Left lung (tissue), 10 donors: Measurements from ENCODE around the gene MIOS. TPM values are rescaled to one million over a fixed set of nuclear protein-coding genes. Genes with fewer than 3 reads are reported as not detected.

Experiments
- ATAC-seq: fragments of 200-7000 bp; cut with Tn5 transposase; one replicate; pipeline ENCODE4 v1.9.1; 2020; ENCODE audit warnings: moderate library complexity
- DNase-seq, 4 donors: peaks; one replicate each; pipeline ENCODE4 v3.0.0-alpha.2; 2013 to 2020
- H3K27ac ChIP-seq, 2 donors: fragments of 200-600 bp; sonication (generic) in 1 of 2; one replicate each; pipeline versions ENCODE4 v1.5.0 to v1.8.0; 2020 to 2021
- H3K27me3 ChIP-seq, 2 donors: fragments of 200-600 bp; sonication (generic) in 1 of 2; one replicate each; pipeline versions ENCODE4 v1.5.0 to v1.8.0; 2020 to 2021
- H3K36me3 ChIP-seq, 2 donors: fragments of 200-600 bp; sonication (generic) in 1 of 2; one replicate each; pipeline versions ENCODE4 v1.5.0 to v1.8.0; 2020 to 2021
- H3K4me1 ChIP-seq, 2 donors: fragments of 200-600 bp; one replicate each; pipeline ENCODE4 v1.8.0; 2021
- H3K4me3 ChIP-seq, 2 donors: fragments of 200-600 bp; sonication (generic) in 1 of 2; one replicate each; pipeline versions ENCODE4 v1.5.0 to v1.8.0; 2020 to 2021; ENCODE audit warnings: mild to moderate bottlenecking in 1 of 2
- H3K9me3 ChIP-seq, 2 donors: fragments of 200-600 bp; sonication (generic) in 1 of 2; one replicate each; pipeline versions ENCODE4 v1.5.0 to v1.8.0; 2020 to 2021
- CTCF ChIP-seq, 2 donors: fragments of 200-600 bp; sonication (generic) in 1 of 2; IDR thresholded peaks; one replicate each; pipeline versions ENCODE4 v1.5.0 to v1.8.0; 2021; ENCODE audit warnings: antibody characterized with exemption in 2 of 2
- intact Hi-C, 2 donors: fragments of 100-400 bp; cut with DNase I; formaldehyde crosslinking; loops; one replicate each; pipeline versions ENCODE4 v1.11.2 to v1.14.2; 2022
- polyA plus RNA-seq, 6 donors: library from polyadenylated mRNA; unstranded; fragments of 120-200 nt; gene quantifications; one replicate each; pipeline ENCODE4 v1.2.1, GENCODE V29; 2013; ENCODE audit not compliant: insufficient read length in 6 of 6
- total RNA-seq, 2 donors: library from RNA; stranded (reverse); fragmentation: NEBNext Ultra II Directional; extraction: Animal tissue kit (Norgen Biotek cat#: 25700); gene quantifications; one replicate each; pipeline ENCODE4 v1.2.1, GENCODE V29; 2021
- donor health status: DM: no; HTN: yes; CAD: no.
- donor health status: DM: no; HTN: no; CAD: no.

Gene MIOS
- total and polyA plus RNA-seq, 8 donors, result 25.3 to 40.1 (median 36.5) TPM

GRCh38 chr7:7639421-7639820 is 72.7 kb downstream of the MIOS start:
- no peak for ATAC-seq
- Histone ChIP-seq H3K27ac (peak overlapping the region; percentile 79 to 93), H3K36me3 (peaks cover 0 to 4% of the 10 kb centered on the region in 2 donors), H3K27me3 (no peaks in the 10 kb centered on the region), H3K4me1 (peaks cover 3 to 29% of the 10 kb centered on the region in 2 donors), H3K9me3 (no peaks in the 10 kb centered on the region), H3K4me3 (peak overlapping the region; percentile 64 to 84)
- intact Hi-C loops, result no loop called here
- DNase-seq, result no peak
- no peak for TF ChIP-seq CTCF (IDR thresholded peaks at IDR 0.05)

GRCh38 chr7:7639847-7640220 is 73.2 kb downstream of the MIOS start:
- DNase-seq, result peak in 1 of 4 donors; percentile 38

GRCh38 chr7:7640221-7641128 is 73.8 kb downstream of the MIOS start, which contains the start of gene UMAD1:
Gene UMAD1, plus strand, starts transcription at chr7:7640752. Its CDS starts 32,620 bp downstream, at chr7:7673372.
- Histone ChIP-seq H3K4me3 (peak within 1 kb of the TSS; percentile 64 to 84), H3K27ac (peak within 1 kb of the TSS; percentile 87 to 93), H3K4me1 (peaks cover 3 to 29% of the 10 kb centered on the region in 2 donors), H3K9me3 (no peaks in the 10 kb centered on the region), H3K36me3 (peaks cover 0 to 4% of the 10 kb centered on the region in 2 donors), H3K27me3 (no peaks in the 10 kb centered on the region)
- ATAC-seq, result peak; percentile 98
- intact Hi-C loops, result no loop called here
- peak; percentile 97 to 99 (median 99) for DNase-seq
- TF ChIP-seq CTCF (IDR thresholded peaks at IDR 0.05), result no peak

More at GRCh38 chr7:7639847-7640220, 73.2 kb downstream of the MIOS start:
- peak overlapping the region; percentile 64 to 84 for H3K4me3 ChIP-seq
- peaks cover 3 to 29% of the 10 kb centered on the region in 2 donors for H3K4me1 ChIP-seq
- peaks cover 0 to 4% of the 10 kb centered on the region in 2 donors for H3K36me3 ChIP-seq
- peak; percentile 23 for ATAC-seq
- intact Hi-C loops, result no loop called here
- no peak for TF ChIP-seq CTCF (IDR thresholded peaks at IDR 0.05)
- H3K27me3 ChIP-seq, result no peaks in the 10 kb centered on the region
- H3K27ac ChIP-seq, result peak overlapping the region; percentile 79 to 93
- no peaks in the 10 kb centered on the region for H3K9me3 ChIP-seq

- ATAC-seq (peak; percentile 8), DNase-seq (peak in 1 of 4 donors; percentile 19)
- no peak for TF ChIP-seq CTCF (IDR thresholded peaks at IDR 0.05)
- Histone ChIP-seq H3K27ac (peak overlapping the region; percentile 87 to 93), H3K4me1 (peaks cover 3 to 29% of the 10 kb centered on the region in 2 donors), H3K27me3 (no peaks in the 10 kb centered on the region), H3K36me3 (peaks cover 0 to 4% of the 10 kb centered on the region in 2 donors), H3K4me3 (peak overlapping the region; percentile 64 to 84), H3K9me3 (no peaks in the 10 kb centered on the region)
- intact Hi-C loops, result no loop called here
Measured at GRCh38 chr7:7641129-7641663, 74.5 kb downstream of the MIOS start.

GRCh38 chr7:7642081-7642480 is 75.4 kb downstream of the MIOS start:
- DNase-seq (peak in 1 of 4 donors; percentile 38), ATAC-seq (no peak)
- Histone ChIP-seq H3K27me3 (no peaks in the 10 kb centered on the region), H3K36me3 (no peaks in the 10 kb centered on the region), H3K4me3 (peak overlapping the region in 1 of 2 donors; percentile 64), H3K4me1 (peaks cover 3 to 29% of the 10 kb centered on the region in 2 donors), H3K27ac (no peak overlapping the region), H3K9me3 (no peaks in the 10 kb centered on the region)
- TF ChIP-seq CTCF (IDR thresholded peaks at IDR 0.05), result no peak
- intact Hi-C loops, result no loop called here
